ENCODE results near the gene CSRNP2.

The CSRNP2 gene, protein sequence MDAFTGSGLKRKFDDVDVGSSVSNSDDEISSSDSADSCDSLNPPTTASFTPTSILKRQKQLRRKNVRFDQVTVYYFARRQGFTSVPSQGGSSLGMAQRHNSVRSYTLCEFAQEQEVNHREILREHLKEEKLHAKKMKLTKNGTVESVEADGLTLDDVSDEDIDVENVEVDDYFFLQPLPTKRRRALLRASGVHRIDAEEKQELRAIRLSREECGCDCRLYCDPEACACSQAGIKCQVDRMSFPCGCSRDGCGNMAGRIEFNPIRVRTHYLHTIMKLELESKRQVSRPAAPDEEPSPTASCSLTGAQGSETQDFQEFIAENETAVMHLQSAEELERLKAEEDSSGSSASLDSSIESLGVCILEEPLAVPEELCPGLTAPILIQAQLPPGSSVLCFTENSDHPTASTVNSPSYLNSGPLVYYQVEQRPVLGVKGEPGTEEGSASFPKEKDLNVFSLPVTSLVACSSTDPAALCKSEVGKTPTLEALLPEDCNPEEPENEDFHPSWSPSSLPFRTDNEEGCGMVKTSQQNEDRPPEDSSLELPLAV

GRCh38 chr12:51083126-51083833 lies at the start of gene CSRNP2:
CSRNP2 (minus strand) TSS chr12:51083596; CDS start chr12:51076561, 7,035 bp downstream.
- Mint-ChIP-seq H3K9me3 (no peaks in the 10 kb centered on the region), H3K27me3 (no peaks in the 10 kb centered on the region), H3K36me3 (ENCODE audit: low read depth) (peaks cover 33% of the 10 kb centered on the region), H3K27ac (peak within 1 kb of the TSS; percentile 96), H3K4me3 (peak within 1 kb of the TSS; percentile 100), H3K4me1 (ENCODE audit: low read depth) (peaks cover 37% of the 10 kb centered on the region)
- intact Hi-C loops (cut with micrococcal nuclease) = loop anchor here (1.0 to 10.0 kb wide), 2 partner anchors 35 to 162 kb away; partner anchors contain the start of gene LETMD1

GRCh38 chr12:51132693-51133092 lies 49.3 kb upstream of the CSRNP2 start:
- intact Hi-C loops (cut with micrococcal nuclease) = no loop called here
- Mint-ChIP-seq H3K4me3 (no peak overlapping the region), H3K9me3 (no peaks in the 10 kb centered on the region), H3K27me3 (no peaks in the 10 kb centered on the region), H3K27ac (no peak overlapping the region), H3K36me3 (ENCODE audit: low read depth) (peaks cover 70% of the 10 kb centered on the region), H3K4me1 (ENCODE audit: low read depth) (no peaks in the 10 kb centered on the region)

DNA sequence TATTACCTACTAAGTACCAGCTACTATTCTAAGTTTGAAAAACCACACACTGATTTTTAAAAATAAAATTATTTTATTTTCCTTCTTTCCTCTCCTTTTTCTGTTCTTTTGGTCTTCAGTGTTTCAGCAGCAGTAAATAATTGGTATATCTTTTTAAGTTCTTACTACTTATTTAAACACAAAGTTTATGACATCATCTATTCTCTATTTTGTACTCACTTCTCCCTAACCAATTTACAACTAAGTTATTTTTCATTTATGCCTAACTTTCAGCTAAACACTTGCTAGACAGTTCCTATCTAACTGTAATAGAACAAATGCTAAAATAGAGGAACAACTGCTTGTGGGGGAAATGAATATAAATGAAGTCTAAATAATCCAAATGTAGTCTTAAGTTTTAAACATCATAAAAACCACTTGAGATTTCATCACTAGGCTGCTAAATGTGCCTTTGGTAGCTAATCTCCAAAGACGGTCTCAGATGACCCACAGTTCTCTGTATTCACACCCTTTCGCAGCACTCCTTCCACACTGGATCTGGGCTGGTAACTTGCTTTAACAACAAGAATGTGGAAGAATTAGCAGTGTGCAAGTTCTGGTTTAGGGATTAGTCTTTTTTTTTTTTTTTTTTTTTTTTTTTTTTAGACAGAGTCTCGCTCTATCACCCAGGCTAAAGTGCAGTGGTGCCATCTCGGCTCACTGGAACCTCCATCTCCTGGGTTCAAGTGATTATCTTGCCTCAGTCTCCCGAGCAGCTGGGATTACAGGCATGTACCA lies 48.5 kb upstream of the CSRNP2 start:
- H3K27ac Mint-ChIP-seq = no peak overlapping the region
- peaks cover 62% of the 10 kb centered on the region for H3K36me3 Mint-ChIP-seq (ENCODE audit: low read depth)
- H3K27me3 Mint-ChIP-seq = no peaks in the 10 kb centered on the region
- peaks cover 5% of the 10 kb centered on the region for H3K4me1 Mint-ChIP-seq (ENCODE audit: low read depth)
- no peaks in the 10 kb centered on the region for H3K9me3 Mint-ChIP-seq
- H3K4me3 Mint-ChIP-seq = no peak overlapping the region
- intact Hi-C loops (cut with micrococcal nuclease) = no loop called here

DNA sequence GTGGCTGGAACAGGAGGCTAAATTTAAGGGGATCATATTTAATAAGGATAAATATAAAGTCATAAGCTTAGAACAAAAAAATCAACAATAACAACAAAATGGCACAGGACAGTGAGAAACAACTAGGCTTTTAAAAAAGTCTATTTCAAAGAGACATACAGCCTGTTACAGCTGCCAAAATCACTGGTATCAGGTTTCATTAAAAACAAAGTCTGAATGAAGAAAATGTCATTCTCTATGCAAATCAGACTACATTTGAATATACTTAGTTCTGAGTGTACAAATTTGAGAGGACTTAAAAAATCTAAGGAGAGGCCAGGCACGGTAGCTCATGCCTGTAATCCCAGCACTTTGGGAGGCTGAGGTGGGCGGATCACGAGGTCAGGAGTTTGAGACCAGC lies 45.5 kb upstream of the CSRNP2 start:
- Mint-ChIP-seq H3K4me3 (no peak overlapping the region), H3K27ac (no peak overlapping the region), H3K4me1 (ENCODE audit: low read depth) (peaks cover 6% of the 10 kb centered on the region), H3K9me3 (no peaks in the 10 kb centered on the region), H3K36me3 (ENCODE audit: low read depth) (peaks cover 62% of the 10 kb centered on the region), H3K27me3 (no peaks in the 10 kb centered on the region)
- intact Hi-C loops (cut with micrococcal nuclease) = no loop called here

DNA sequence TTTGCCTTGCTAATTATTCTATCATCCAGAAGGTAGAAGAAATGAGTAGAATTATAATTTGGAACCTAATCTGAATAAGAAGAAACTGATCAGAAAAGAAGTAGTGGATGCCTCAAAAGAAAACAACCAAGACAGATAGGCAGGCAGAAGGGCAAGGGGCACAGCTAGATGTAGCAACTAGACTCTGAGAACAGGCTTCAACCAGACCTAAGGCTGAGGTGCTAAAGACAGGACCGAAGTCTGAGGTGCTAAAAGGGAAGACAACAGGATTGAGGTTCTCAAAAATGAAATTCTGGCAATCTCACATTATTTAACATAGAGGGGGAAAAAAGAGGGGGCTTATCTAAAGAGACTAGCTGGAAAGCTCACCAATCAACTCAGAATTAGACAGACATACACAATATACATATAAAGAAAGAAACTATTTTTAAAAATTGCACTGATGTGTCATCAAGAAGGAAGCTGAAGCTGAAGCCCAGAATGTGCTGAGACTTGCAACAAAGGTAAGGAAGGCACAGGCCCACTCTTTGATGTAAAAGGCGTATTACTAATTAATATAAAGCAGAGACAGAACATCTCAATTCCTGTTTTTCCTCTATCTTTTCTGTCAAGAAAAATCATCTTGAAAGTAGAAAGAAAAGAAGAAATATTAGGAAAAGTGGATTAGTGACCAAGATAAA lies 43.8 kb upstream of the CSRNP2 start:
- H3K4me1 Mint-ChIP-seq (ENCODE audit: low read depth) = peaks cover 6% of the 10 kb centered on the region
- no peaks in the 10 kb centered on the region for H3K9me3 Mint-ChIP-seq
- intact Hi-C loops (cut with micrococcal nuclease) = no loop called here
- H3K36me3 Mint-ChIP-seq (ENCODE audit: low read depth) = peaks cover 48% of the 10 kb centered on the region
- no peaks in the 10 kb centered on the region for H3K27me3 Mint-ChIP-seq
- no peak overlapping the region for H3K4me3 Mint-ChIP-seq
- no peak overlapping the region for H3K27ac Mint-ChIP-seq

DNA sequence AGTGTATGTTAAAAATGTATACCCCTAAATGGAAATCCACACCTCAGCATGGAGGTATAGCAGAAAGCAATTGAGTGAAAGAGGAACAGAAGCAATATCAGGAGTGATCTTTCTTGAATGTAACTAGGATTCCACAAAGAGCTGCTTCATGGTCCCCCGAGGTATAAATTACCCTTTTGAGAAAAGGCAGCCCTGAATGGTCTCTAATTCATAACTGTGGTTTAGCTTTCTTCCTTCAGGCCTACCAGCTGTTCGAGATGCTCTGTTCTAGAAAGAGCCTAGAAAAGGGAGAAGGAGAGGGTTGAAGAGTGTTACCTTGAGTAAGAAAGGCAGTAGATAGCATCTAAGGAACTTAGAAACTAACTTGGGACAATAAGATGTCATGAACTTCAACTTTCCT lies 42.9 kb upstream of the CSRNP2 start:
- H3K4me3 Mint-ChIP-seq = no peak overlapping the region
- H3K4me1 Mint-ChIP-seq (ENCODE audit: low read depth) = peaks cover 6% of the 10 kb centered on the region
- no peaks in the 10 kb centered on the region for H3K27me3 Mint-ChIP-seq
- no peaks in the 10 kb centered on the region for H3K9me3 Mint-ChIP-seq
- no peak overlapping the region for H3K27ac Mint-ChIP-seq
- H3K36me3 Mint-ChIP-seq (ENCODE audit: low read depth) = peaks cover 48% of the 10 kb centered on the region
- intact Hi-C loops (cut with micrococcal nuclease) = no loop called here

DNA sequence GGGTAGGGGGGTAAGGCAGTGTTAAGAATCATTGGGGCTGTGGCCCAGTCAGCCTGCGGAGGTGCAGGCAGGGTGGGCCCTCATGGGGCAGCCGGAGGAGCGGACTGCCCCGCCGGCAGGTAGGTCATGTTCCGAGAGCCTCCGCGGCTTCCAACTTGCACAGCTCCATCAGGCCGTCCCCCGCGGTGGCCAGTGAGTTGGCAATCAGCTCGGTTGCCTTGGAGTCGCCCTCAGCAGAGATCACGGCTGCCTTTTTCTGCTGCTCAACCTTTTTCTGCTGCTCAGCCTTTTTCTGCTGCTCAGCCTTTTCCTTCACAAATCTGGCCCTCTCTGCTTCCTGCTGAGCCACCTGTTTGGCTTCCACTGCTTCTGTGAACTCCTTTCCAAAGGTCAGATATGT lies 41.1 kb upstream of the CSRNP2 start:
- Mint-ChIP-seq H3K9me3 (no peaks in the 10 kb centered on the region), H3K27ac (no peak overlapping the region), H3K4me1 (ENCODE audit: low read depth) (peaks cover 6% of the 10 kb centered on the region), H3K27me3 (no peaks in the 10 kb centered on the region), H3K4me3 (no peak overlapping the region), H3K36me3 (ENCODE audit: low read depth) (peaks cover 40% of the 10 kb centered on the region)
- intact Hi-C loops (cut with micrococcal nuclease) = no loop called here

- H3K27me3 Mint-ChIP-seq = no peaks in the 10 kb centered on the region
- no peak overlapping the region for H3K27ac Mint-ChIP-seq
- intact Hi-C loops (cut with micrococcal nuclease) = no loop called here
- H3K4me1 Mint-ChIP-seq (ENCODE audit: low read depth) = peaks cover 6% of the 10 kb centered on the region
- no peaks in the 10 kb centered on the region for H3K9me3 Mint-ChIP-seq
- H3K4me3 Mint-ChIP-seq = no peak overlapping the region
- H3K36me3 Mint-ChIP-seq (ENCODE audit: low read depth) = peaks cover 39% of the 10 kb centered on the region
These were observed 39.4 kb upstream of the CSRNP2 start for GRCh38 chr12:51122844-51123243.

- Mint-ChIP-seq H3K4me1 (ENCODE audit: low read depth) (no peaks in the 10 kb centered on the region), H3K4me3 (no peak overlapping the region), H3K36me3 (ENCODE audit: low read depth) (peaks cover 57% of the 10 kb centered on the region), H3K9me3 (no peaks in the 10 kb centered on the region), H3K27ac (no peak overlapping the region), H3K27me3 (no peaks in the 10 kb centered on the region)
- intact Hi-C loops (cut with micrococcal nuclease) = no loop called here
These were observed 35.3 kb upstream of the CSRNP2 start for GRCh38 chr12:51118706-51119105.

GRCh38 chr12:51115533-51115932 lies 32.1 kb upstream of the CSRNP2 start:
- H3K36me3 Mint-ChIP-seq (ENCODE audit: low read depth) = peaks cover 88% of the 10 kb centered on the region
- intact Hi-C loops (cut with micrococcal nuclease) = no loop called here
- no peak overlapping the region for H3K27ac Mint-ChIP-seq
- H3K4me1 Mint-ChIP-seq (ENCODE audit: low read depth) = no peaks in the 10 kb centered on the region
- no peak overlapping the region for H3K4me3 Mint-ChIP-seq
- H3K27me3 Mint-ChIP-seq = no peaks in the 10 kb centered on the region
- no peaks in the 10 kb centered on the region for H3K9me3 Mint-ChIP-seq

DNA sequence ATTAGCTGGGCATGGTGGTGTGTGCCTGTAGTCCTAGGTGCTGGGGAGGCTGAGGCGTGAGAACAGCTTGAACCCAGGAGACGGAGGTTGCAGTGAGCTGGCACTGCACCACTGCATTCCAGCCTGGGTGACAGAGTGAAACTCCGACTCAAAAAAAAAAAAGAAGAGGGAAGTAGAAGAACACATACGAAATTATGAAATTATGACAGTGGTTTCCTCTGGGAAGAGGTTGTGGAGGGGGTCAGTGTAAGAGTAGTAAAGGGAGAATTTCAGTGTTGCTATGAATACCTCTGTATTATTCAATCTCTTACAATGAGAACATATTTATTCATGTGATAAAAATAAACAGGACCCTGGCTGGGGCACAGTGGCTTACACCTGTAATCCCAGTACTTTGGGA lies 24.7 kb upstream of the CSRNP2 start:
- H3K9me3 Mint-ChIP-seq = no peaks in the 10 kb centered on the region
- intact Hi-C loops (cut with micrococcal nuclease) = no loop called here
- peak overlapping the region; percentile 26 for H3K27ac Mint-ChIP-seq
- H3K4me1 Mint-ChIP-seq (ENCODE audit: low read depth) = peaks cover 8% of the 10 kb centered on the region
- no peak overlapping the region for H3K4me3 Mint-ChIP-seq
- H3K27me3 Mint-ChIP-seq = no peaks in the 10 kb centered on the region
- peaks cover 93% of the 10 kb centered on the region for H3K36me3 Mint-ChIP-seq (ENCODE audit: low read depth)

DNA sequence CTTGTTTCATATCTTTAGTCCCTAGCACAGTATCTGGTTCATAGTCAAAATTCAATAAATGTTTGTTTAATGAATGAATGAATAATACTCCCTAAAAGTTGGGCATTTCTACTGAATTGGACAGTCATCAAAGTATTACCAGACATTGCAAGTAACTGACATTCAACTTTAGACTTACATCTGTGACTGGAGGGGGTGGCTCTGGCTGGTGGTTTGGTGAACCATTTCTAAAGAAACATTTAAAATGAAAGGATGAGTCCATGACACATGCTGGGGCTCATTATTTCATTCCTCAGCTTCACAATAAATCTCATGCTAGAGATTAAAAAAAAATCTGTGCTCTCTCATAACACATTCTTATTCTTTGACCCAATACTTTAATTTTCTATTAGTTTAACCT lies 20.6 kb upstream of the CSRNP2 start:
- no peak overlapping the region for H3K27ac Mint-ChIP-seq
- H3K36me3 Mint-ChIP-seq (ENCODE audit: low read depth) = peaks cover 95% of the 10 kb centered on the region
- no peak overlapping the region for H3K4me3 Mint-ChIP-seq
- no peaks in the 10 kb centered on the region for H3K27me3 Mint-ChIP-seq
- H3K9me3 Mint-ChIP-seq = no peaks in the 10 kb centered on the region
- H3K4me1 Mint-ChIP-seq (ENCODE audit: low read depth) = peaks cover 8% of the 10 kb centered on the region
- intact Hi-C loops (cut with micrococcal nuclease) = no loop called here

- no peaks in the 10 kb centered on the region for H3K27me3 Mint-ChIP-seq
- H3K4me3 Mint-ChIP-seq = no peak overlapping the region
- peaks cover 99% of the 10 kb centered on the region for H3K36me3 Mint-ChIP-seq (ENCODE audit: low read depth)
- intact Hi-C loops (cut with micrococcal nuclease) = no loop called here
- H3K4me1 Mint-ChIP-seq (ENCODE audit: low read depth) = no peaks in the 10 kb centered on the region
- no peaks in the 10 kb centered on the region for H3K9me3 Mint-ChIP-seq
- no peak overlapping the region for H3K27ac Mint-ChIP-seq
These were observed 15.2 kb upstream of the CSRNP2 start for GRCh38 chr12:51098611-51099010.

All from dendritic cell treated with granulocyte-macrophage colony-stimulating factor and Interleukin-4, amounts not matched to agents 40 ng/mL and 50 ng/mL, for 4 days (primary cell).